ENCODE data around the gene CNMD. TPM values are rescaled to one million over a fixed set of nuclear protein-coding genes. Genes with fewer than 3 reads are reported as not detected.

Gene CNMD
- total RNA-seq, 1 experiment from 2014 or later = not detected

DNA sequence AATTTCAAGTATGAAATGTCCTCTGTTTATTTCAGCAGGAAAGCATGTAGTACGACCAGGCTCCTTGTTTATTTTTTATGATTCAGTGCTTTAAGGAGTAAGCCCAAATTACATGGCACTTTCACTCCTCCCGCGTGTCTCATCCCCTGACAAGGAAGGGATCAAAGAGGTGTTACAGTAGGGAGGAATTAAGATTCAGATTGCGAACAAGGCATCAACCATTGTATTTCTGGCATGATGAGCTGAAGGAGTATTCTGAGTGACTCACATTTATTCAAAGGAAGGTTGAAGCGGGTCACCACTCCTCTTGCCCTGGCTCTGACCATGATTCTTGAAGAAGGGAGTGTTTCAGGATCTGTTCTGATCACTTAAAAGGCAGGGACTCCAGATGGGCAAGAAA is 46.1 kb upstream of the CNMD start:
- Mint-ChIP-seq H3K4me3 (ENCODE audit: low read depth, unreplicated experiment) (no peak overlapping the region), H3K36me3 (ENCODE audit: insufficient read depth, unreplicated experiment) (no peaks in the 10 kb centered on the region), H3K27me3 (ENCODE audit: unreplicated experiment) (no peaks in the 10 kb centered on the region), H3K4me1 (ENCODE audit: low read depth, unreplicated experiment) (peaks cover 36% of the 10 kb centered on the region), H3K9me3 (ENCODE audit: low read depth, unreplicated experiment) (no peaks in the 10 kb centered on the region), H3K27ac (ENCODE audit: unreplicated experiment) (peak overlapping the region; percentile 37)
- TF ChIP-seq, protein P1, sequence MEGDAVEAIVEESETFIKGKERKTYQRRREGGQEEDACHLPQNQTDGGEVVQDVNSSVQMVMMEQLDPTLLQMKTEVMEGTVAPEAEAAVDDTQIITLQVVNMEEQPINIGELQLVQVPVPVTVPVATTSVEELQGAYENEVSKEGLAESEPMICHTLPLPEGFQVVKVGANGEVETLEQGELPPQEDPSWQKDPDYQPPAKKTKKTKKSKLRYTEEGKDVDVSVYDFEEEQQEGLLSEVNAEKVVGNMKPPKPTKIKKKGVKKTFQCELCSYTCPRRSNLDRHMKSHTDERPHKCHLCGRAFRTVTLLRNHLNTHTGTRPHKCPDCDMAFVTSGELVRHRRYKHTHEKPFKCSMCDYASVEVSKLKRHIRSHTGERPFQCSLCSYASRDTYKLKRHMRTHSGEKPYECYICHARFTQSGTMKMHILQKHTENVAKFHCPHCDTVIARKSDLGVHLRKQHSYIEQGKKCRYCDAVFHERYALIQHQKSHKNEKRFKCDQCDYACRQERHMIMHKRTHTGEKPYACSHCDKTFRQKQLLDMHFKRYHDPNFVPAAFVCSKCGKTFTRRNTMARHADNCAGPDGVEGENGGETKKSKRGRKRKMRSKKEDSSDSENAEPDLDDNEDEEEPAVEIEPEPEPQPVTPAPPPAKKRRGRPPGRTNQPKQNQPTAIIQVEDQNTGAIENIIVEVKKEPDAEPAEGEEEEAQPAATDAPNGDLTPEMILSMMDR (IDR thresholded peaks at IDR 0.05; ENCODE audit: unreplicated experiment) = no peak
- CTCF ChIA-PET = interaction anchor here (0.8 kb wide), 1 partner anchor 19 kb away, joined by 3 read pairs; no protein-coding TSS in a partner anchor
- intact Hi-C loops (cut with micrococcal nuclease; ENCODE audit: unreplicated experiment) = loop anchor here (1.0 kb wide), 1 partner anchor 24 kb away; no protein-coding TSS in a partner anchor
- no TSS peak for BruUV-seq (replicated peaks)
- no peak for DNase-seq

DNA sequence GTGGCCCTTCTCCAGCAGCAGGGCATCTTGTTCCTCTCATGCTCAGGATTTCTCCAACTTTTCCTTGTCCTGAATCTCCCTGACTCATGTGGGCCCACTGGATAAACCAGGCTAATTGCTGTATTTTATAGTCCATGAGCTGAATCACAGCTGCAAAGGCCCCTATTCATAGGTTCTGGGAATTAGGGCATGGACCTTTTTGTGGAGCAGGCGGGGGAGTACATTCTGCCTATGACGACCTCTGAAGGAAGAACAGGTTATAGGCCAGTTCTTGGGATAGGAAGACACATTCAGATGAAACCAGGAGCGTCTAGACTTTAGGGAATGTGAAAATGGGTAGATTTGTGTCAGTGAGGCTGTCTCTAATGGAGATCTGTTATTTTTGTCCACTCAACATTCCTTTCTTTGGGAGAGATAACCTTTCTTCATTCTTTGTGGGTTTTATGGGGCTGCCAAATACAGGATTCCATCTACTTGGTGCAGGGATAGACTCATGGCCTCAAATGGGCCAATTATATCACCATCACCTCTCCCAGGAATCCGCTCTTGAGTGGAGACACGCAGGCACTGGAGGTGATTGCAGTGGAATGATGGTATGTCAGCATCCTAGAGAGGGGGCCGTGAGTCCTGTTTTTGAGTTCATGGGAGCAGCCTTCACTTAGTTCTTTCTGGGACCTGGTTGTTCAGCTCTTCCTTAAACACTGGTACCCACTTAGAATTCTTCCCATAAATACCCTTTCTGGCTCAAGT is 45.1 kb upstream of the CNMD start:
- no peaks in the 10 kb centered on the region for H3K9me3 Mint-ChIP-seq (ENCODE audit: low read depth, unreplicated experiment)
- peaks cover 36% of the 10 kb centered on the region for H3K4me1 Mint-ChIP-seq (ENCODE audit: low read depth, unreplicated experiment)
- H3K36me3 Mint-ChIP-seq (ENCODE audit: insufficient read depth, unreplicated experiment) = no peaks in the 10 kb centered on the region
- no TSS peak for BruUV-seq (replicated peaks)
- TF ChIP-seq, protein P1 (IDR thresholded peaks at IDR 0.05; ENCODE audit: unreplicated experiment) = no peak
- CTCF ChIA-PET = no interaction called here
- H3K27me3 Mint-ChIP-seq (ENCODE audit: unreplicated experiment) = no peaks in the 10 kb centered on the region
- intact Hi-C loops (cut with micrococcal nuclease; ENCODE audit: unreplicated experiment) = no loop called here
- H3K4me3 Mint-ChIP-seq (ENCODE audit: low read depth, unreplicated experiment) = no peak overlapping the region
- no peak for DNase-seq
- H3K27ac Mint-ChIP-seq (ENCODE audit: unreplicated experiment) = no peak overlapping the region

DNA sequence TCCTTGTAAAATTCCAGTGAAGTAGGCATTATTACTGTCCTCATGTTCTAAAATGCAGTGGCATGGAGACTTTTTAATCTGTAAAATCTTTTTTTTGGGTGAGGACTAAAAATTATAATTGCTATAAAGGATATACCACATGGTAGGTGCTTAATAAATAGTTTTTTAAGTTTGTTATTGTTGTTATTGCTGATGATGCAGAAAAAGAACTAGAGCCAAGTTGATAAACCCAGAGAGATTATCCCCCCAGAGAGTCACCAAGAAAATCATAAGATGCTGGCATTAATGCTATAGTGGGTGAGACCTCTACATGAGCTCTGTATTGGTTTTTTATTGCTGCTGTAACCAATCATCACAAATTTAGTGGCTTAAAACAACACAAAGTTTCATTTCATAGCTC is 44.3 kb upstream of the CNMD start:
- no peaks in the 10 kb centered on the region for H3K9me3 Mint-ChIP-seq (ENCODE audit: low read depth, unreplicated experiment)
- no TSS peak for BruUV-seq (replicated peaks)
- DNase-seq = no peak
- H3K27me3 Mint-ChIP-seq (ENCODE audit: unreplicated experiment) = no peaks in the 10 kb centered on the region
- no peaks in the 10 kb centered on the region for H3K36me3 Mint-ChIP-seq (ENCODE audit: insufficient read depth, unreplicated experiment)
- H3K27ac Mint-ChIP-seq (ENCODE audit: unreplicated experiment) = no peak overlapping the region
- TF ChIP-seq, protein P1 (IDR thresholded peaks at IDR 0.05; ENCODE audit: unreplicated experiment) = no peak
- no peak overlapping the region for H3K4me3 Mint-ChIP-seq (ENCODE audit: low read depth, unreplicated experiment)
- CTCF ChIA-PET = no interaction called here
- H3K4me1 Mint-ChIP-seq (ENCODE audit: low read depth, unreplicated experiment) = peaks cover 36% of the 10 kb centered on the region
- intact Hi-C loops (cut with micrococcal nuclease; ENCODE audit: unreplicated experiment) = no loop called here

DNA sequence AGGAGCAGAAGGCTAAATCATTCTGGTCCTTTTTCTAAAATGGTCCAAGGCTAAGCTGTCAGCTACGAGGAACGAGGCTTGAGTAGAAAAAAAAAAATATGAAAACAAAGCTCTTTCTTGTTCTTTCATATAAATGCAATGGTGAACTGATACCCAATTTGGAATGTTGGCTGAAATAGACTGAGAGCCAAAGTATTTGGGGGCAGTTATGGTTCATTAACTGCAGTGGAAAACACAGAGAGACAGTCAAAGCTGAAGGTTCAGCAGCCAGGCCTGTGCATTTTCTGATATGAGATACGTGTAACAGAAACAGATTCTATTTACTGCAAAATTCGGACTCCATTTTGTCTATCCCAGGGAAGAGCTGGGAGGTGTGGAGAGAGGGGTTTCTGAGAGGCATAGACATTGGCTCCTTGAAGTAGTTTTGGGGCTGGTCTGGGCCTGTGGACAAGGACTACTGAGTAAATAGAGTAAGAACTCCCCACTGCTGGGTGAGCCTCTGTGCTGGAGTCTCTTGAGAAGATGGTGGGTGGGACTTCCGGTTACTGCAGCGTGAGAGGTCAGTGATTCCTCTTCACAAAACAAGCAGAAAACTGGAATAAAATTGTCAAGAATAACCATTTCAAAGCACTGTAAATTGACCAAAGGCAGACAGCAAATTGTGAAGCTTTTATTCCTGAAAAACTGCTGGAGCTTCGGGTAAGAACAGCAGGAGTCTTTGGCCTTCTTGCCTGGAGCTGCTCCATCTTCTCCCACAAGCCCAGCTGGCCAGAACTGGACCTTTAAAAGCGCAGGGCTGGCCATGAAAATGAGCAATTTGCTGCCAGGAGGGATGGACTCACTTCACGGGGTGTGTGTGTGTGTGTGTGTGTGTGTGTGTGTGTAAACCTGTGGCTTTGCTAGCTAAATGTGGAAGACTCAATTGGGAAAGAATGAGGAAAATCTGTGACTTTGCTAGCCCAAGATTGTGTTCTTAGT is 43.1 kb upstream of the CNMD start:
- no TSS peak for BruUV-seq (replicated peaks)
- TF ChIP-seq, protein P1 (IDR thresholded peaks at IDR 0.05; ENCODE audit: unreplicated experiment) = no peak
- no peak for DNase-seq
- CTCF ChIA-PET = interaction anchor here (0.7 kb wide), 1 partner anchor 166 kb away, joined by 3 read pairs; no protein-coding TSS in a partner anchor
- H3K27me3 Mint-ChIP-seq (ENCODE audit: unreplicated experiment) = no peaks in the 10 kb centered on the region
- H3K27ac Mint-ChIP-seq (ENCODE audit: unreplicated experiment) = no peak overlapping the region
- intact Hi-C loops (cut with micrococcal nuclease; ENCODE audit: unreplicated experiment) = no loop called here
- no peaks in the 10 kb centered on the region for H3K36me3 Mint-ChIP-seq (ENCODE audit: insufficient read depth, unreplicated experiment)
- H3K4me1 Mint-ChIP-seq (ENCODE audit: low read depth, unreplicated experiment) = peaks cover 33% of the 10 kb centered on the region
- no peaks in the 10 kb centered on the region for H3K9me3 Mint-ChIP-seq (ENCODE audit: low read depth, unreplicated experiment)
- H3K4me3 Mint-ChIP-seq (ENCODE audit: low read depth, unreplicated experiment) = no peak overlapping the region

Data from Calu3 (cell line).